Activated effector memory CD4-positive, alpha-beta T cell treated with anti-CD3 and anti-CD28 coated beads, Interleukin-2, amount 50 U/mL, for 16 hours (primary cell): Measurements from ENCODE around the gene BDH1.
"Not testable (repeated sequence)": the region's sequence is repeated elsewhere in the genome, so short reads cannot be mapped to it uniquely, and the experiment has no call there.

Source experiments
- DNase-seq: peaks from one replicate; pipeline ENCODE4 v3.0.0-alpha.2; 2020

Gene BDH1

DNA sequence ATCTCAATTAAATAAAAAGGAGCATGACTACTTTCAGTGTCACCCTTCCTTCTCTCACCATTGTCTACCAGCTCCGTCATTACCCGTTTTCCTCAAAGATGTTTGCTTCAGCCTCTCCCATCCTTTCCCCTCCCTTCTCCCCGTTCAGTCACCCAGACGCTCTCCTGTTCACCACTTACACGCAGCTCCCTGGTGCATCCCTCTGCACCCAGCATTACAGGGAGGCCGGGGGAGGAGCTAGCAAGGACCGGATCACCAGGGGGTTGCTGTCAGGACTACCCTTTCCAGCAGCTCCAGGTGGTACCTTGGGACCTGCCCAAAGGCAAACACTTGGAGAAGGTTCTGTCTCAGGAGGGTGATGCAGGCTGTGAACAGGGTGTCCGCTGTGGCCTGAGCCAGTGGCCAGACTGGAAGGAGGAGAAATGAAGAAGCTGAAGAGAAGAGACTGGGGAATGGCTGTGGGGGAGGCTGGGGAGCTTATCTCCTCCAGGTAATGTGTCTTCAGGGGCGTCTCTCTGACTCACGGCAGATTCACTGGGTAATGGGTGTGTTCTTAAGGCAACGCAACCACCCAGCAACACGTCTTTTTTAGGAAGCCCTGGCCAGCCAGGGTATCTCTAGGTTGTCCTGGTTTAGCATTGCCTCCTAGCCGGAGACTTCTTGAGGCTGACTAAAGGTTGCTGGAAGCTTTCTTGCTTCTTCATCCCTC lies 21.8 kb upstream of the BDH1 start:
- no peak for DNase-seq

- DNase-seq = no peak
These were observed 21.1 kb upstream of the BDH1 start for GRCh38 chr3:197576838-197577237.

DNA sequence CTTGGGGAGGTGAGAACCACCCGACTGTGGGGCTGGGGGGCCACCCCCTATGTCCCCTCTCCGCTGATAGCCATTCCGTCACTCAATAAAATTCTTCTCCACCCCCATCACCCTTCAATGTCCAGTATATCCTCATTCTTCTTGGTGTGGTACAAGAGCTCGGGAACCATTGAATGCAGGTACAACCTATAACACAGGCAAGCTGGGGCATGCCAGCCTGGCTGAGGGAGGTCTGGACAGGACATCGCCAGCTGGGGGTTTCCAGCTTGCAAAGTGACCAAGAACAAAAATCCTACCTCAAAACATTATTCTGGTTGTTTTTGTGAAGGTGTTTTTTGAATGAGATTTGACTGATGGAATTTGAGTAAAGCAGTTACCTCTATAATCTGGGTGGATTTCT lies 19.6 kb upstream of the BDH1 start:
- DNase-seq = no peak

DNA sequence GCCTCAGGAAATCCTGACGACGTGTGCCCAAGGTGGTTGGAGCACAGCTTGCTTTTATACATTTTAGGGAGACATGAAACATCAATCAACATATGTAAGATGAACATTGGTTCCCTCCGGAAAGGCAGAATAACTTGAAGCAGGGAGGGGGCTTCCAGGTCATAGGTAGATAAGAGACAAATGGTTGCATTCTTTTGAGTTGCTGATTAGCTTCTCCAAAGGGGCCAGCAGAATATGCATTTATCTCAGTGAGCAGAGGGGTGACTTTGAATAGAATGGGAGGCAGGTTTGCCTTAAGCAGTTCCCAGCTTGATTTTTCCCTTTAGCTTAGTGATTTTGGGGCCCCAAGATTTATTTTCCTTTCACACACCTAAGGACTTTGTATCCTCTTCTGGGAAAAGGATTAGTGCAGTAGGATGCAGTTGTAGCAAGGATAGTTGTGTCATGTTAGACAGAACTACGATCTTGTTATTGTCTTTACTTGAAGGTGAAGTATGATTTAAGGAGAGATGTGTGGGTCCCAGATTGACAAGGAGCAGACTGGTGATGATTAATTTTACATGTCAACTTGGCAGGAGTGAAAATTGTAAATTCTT lies 18.7 kb upstream of the BDH1 start:
- DNase-seq = not testable (repeated sequence)

- no peak for DNase-seq
These were observed 17.4 kb upstream of the BDH1 start for GRCh38 chr3:197573048-197573767.

GRCh38 chr3:197571880-197572172 lies 16.1 kb upstream of the BDH1 start:
- DNase-seq = not testable (repeated sequence)

GRCh38 chr3:197571074-197571879 lies 15.5 kb upstream of the BDH1 start:
- not testable (repeated sequence) for DNase-seq

- DNase-seq = not testable (repeated sequence)
These were observed 13.7 kb upstream of the BDH1 start for GRCh38 chr3:197569433-197569832.

DNA sequence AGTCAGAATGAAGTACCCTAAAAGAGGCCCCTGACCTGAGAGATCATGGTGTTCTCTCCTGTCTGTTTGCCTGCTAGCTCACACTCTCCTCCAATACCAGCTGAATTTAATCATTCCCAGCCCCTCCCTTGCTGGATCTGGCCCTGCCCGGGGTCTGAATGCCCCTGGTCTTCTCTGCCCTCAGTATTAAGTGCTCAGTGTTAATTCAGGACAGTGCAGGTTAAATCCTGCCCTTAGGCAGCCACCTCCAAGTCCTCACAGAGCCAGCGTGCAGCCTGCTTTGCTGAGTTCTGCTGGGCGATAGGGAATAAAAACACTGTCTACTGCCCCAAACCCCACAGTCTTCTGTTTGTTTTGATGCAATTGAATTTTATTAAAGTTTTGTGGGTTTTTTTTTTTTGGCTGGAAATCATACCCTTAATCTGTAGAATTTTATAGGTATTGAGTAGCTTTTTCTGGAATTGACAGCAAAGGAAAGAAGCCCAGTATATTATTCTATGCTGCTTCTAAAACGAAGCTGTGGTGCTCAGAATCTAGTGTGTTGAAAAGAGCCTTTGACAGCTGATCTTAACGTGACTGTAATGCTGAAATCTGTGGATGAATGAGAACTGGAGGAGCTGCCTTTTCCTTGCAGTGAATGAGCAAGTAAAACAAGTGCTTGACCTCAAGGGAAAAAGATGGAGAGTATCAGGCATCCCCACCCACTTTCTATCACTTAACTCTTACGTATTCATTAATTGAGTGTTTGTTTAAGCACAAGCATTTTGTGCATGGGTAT lies 12.3 kb upstream of the BDH1 start:
- DNase-seq = no peak

- not testable (repeated sequence) for DNase-seq
These were observed 10.4 kb upstream of the BDH1 start for GRCh38 chr3:197566155-197566554.

DNA sequence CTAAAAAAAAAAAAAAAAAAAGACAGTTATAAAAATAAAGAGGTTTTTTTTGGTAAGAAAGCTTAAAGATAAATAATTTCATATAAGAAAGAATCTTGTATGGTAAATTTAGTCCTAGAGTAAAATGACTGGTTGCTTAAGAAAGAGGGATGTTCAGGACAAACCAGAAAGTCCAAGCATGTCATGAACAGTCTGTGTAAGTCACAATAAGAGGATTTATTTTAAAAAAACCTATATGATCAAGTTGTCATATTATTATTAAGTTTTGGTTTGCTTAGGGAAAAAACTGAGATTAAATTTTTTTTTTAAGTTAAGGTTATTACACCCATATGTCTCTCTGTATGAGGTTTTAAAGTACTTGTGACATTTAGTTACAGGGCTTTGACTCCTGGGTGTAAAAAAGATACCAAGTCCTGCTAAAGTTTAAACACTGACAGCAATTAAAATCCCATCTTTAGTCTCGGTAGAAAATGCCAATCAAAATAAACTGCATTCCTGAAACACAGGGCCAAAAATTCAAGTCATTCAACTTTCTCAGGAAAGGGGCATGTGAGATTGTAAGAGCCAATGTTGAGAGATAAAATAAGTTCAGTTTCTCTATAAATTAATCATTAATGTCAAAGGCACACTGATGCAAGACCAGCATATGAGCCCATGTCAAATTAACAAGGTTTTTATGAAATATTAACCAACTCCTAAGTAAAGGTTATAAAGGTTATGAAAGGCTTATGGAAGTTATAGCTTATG lies 8.5 kb upstream of the BDH1 start:
- DNase-seq = no peak

GRCh38 chr3:197562398-197563251 lies 6.9 kb upstream of the BDH1 start:
- no peak for DNase-seq

DNA sequence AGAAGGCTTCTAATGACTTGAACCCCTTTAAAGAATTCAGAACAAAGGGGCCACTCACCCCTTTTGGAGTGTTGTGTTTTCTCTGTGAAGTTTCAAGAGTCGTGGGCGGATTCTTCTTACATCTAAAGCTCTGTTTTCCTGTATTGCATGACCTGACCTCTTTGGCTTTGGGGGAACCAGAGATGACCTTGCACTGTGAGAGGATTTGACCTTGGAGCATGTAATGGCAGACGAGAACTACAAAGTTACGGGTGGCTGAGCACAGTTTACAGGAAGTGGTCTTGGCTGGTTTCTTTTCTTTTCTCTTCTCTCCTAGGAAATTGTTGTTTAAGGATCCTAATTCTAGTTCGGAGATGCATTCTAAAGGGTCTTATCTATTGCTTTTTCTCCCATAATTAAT lies 6.2 kb upstream of the BDH1 start:
- no peak for DNase-seq

DNA sequence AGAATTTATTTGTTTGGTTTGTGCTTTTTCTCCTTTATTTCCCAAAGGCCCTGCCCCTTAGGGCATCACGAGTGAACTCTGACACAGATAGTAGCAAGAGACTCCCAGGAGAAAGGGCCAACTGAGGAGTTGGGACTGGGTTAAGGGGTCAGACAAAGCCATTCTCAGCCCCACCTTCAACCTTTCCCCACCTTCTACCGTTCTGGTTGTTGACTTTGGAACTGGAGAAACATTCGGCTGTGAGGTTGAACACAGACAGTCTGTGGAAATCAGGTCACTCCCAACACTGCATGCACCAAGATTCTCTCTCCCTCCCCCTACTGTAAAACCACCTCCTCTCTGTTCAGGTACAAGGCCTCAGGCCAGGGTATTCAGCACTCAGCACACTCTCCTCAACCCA lies 3.9 kb upstream of the BDH1 start:
- DNase-seq = no peak

DNA sequence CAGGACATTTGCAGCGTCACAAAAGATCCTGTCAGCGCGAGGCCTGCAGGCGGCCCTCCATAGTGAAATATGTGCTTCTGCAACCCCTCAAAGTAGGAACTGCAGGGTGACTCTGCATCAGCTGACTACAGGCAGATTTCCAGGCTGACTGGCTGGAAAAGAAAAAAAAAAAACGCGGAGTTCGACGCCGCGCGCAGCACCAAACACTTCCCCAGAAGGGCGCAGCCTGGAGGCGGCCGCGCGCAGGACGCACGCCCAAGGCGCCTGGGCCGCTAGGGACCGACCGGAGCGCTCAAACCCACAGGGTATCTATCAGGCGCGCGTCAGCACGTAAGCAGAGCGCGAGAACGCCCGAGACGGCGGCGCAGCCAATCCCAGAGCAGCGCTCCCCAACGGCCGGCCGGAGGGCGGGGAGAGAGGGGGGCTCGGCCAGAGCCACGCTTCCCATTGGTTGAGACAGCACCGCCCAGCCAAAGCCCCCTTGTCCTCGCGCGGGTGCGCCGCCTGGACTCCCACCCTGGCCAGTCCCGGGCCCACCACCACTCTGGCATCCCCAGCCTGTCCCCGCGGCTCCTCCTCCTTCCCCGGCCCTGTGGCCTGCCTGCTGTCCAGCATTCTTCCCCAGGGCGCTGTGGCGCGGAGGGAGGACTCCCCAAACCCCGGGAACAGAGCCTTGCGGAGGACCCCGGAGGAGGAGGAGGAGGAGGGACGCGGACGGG lies 1.0 kb downstream of the BDH1 start:
- DNase-seq = peak; percentile 97

DNA sequence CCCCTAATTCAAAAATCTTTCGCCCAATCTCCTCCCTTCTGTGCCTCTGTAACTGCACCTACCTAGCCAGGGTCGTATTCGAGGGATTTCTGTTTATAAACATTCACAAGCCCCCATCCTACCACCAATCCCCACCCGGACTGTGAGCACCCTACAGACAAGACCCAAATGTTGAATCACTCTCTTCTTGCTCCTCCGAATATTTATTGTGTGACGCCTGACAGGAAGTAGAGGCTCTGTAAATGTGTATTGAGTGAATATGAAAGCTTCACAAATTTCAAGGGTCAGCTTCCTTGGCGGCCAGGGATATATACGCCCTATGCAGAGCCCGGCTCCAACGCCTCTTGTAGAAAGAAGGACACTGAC lies 1.6 kb downstream of the BDH1 start:
- no peak for DNase-seq

DNA sequence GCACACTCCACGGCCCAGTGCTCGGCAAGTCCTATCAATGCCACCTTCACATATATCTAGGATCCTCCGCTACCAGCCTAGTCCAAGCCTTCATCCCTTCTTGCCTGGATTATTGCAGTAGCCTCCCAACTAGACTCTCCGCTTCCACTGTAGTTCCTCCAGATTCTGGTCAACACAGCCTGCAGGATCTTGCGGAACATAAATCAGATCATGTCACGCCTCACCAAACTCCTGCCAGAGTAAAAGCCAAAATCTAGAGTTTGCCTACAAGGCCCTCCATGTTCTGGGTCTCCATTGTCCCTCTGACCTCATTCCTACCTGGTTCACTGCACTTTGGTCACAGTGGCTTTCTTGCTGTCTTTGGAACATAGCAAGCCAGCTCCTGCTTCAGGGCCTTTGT lies 3.6 kb downstream of the BDH1 start:
- DNase-seq = no peak

GRCh38 chr3:197550489-197550888 lies 5.3 kb downstream of the BDH1 start:
- no peak for DNase-seq

DNA sequence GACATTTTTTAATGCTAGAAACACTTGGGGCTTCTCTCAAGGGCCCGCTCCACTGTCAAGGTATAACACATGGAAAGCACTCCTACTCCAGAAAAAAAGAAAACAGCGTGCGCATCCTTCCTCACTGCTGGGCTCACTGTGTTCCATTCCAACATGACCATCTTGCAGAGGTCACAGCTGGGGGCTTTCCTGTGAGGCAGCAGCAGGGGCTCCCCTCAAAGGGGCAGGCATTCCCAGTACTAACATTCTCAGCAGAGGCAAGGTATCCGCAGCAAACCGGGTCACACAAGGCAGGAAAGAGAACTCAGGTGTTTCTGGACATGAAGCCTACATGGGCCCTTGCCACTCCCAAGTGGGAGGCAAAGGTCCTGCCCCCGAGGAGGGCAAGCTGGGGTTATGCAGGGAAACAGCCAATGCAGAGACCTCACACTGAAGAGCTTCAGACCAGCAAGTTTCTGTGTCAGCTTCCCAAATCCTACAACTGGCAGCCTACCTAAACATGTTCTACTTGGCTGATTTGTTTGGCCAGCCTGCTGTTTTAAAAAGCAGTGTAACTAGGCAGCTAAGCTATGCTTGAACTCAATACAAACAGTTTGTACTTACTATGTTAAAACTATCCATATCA lies 6.4 kb downstream of the BDH1 start:
- DNase-seq = no peak
